Tracheal epithelial cell (primary cell): ENCODE measurements around the gene SHISA6. TPM values are rescaled to one million over a fixed set of nuclear protein-coding genes. Genes with fewer than 3 reads are reported as not detected.

Experiments
- total RNA-seq: library from RNA; depleted of rRNA; stranded (reverse); fragments of >200 nt; gene quantifications from 2 replicates; pipeline ENCODE4 v1.2.1, GENCODE V29; 2014

The SHISA6 gene
- not detected in 2 replicates for total RNA-seq

DNA sequence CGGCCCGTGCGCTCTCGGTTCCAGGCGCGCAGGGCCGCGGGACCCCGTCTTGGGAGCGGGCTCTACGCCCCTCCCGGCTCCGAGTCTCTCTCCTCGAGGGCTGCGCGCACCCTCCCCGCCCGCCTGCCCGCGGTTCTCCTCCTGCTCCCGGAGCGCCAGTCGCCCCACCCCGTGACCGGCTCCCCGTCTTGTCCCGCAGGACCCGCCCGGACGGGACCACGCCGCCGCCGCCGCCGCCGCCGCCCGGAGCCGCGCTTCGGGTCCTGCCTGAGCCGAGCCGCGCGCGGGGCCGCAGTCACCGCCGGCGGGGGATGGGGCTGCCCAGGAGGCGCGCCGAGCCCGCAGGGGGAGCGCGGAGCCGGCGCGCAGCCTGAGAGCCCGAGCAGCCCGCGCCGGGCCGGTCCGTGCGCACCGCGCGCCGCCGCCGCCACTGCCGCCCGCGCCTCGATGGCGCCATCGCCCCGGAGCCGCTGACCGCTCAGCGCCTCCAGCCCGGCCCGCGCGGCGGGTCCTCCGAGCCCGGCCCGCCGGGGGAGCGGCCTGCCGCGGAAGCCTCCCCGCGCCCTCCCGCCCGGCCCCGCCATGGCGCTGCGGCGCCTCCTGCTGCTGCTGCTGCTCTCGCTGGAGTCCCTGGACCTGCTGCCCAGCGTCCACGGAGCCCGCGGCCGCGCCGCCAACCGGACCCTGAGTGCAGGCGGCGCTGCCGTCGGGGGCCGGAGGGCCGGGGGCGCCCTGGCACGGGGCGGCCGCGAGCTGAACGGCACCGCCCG, at the start of gene SHISA6:
Gene SHISA6 (plus strand): TSS at position 373 of the 770 bp plus-strand sequence.

GRCh38 chr17:11598274-11599221, 357.5 kb downstream of the SHISA6 start, which contains the start of gene DNAH9:
Gene DNAH9 (plus strand): TSS chr17:11598470. CDS start chr17:11598499, 29 bp downstream.

